Measurements from ENCODE around the gene ZNF460.

GRCh38 chr19:57280962-57281400 lies 696 bp downstream of the ZNF460 start:
- TF ChIP-seq EZH2 (IDR thresholded peaks at IDR 0.05), result no peak
- TF ChIP-seq SP1 (IDR thresholded peaks at IDR 0.05; ENCODE audit: low read depth), result no peak
- no peak for TF ChIP-seq TCF7L2 (IDR thresholded peaks at IDR 0.05; ENCODE audit: borderline replicate concordance, extremely low read depth, insufficient read depth, insufficient read length)
- TF ChIP-seq CEBPB (IDR thresholded peaks at IDR 0.05; ENCODE audit: low read depth), result no peak
- no peak for TF ChIP-seq ZBTB33 (IDR thresholded peaks at IDR 0.05; ENCODE audit: extremely low read depth, insufficient replicate concordance, low read length)

Measured in HCT116 (cell line).